Measurements from ENCODE around the gene ZSWIM7. TPM values are rescaled to one million over a fixed set of nuclear protein-coding genes. Genes with fewer than 3 reads are reported as not detected.

ZSWIM7 gene
- total RNA-seq, 4 donors from 2014 or later = 1.3 to 30.3 (median 20.7) TPM

DNA sequence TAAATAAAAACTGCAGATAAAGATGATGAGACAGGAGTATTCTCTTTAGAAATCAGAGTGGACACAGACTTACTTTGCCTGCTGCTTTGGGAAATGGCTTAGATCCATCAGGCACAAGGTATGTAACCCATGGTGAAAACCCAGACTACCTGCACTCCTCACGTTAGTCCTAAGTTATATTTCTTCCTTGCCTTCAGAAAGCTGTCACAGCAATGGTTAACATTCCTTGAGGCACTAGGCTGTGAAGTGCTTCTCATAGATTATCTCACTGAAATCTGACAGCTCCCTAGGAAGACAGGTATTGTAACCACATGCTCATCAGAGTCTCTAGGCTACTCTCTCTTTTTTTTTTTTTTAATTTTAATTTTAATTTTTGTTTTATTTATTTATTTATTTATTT lies 20.9 kb downstream of the ZSWIM7 start:
- TF ChIP-seq POLR2A (IDR thresholded peaks at IDR 0.05) = no peak
- TF ChIP-seq, protein P1, sequence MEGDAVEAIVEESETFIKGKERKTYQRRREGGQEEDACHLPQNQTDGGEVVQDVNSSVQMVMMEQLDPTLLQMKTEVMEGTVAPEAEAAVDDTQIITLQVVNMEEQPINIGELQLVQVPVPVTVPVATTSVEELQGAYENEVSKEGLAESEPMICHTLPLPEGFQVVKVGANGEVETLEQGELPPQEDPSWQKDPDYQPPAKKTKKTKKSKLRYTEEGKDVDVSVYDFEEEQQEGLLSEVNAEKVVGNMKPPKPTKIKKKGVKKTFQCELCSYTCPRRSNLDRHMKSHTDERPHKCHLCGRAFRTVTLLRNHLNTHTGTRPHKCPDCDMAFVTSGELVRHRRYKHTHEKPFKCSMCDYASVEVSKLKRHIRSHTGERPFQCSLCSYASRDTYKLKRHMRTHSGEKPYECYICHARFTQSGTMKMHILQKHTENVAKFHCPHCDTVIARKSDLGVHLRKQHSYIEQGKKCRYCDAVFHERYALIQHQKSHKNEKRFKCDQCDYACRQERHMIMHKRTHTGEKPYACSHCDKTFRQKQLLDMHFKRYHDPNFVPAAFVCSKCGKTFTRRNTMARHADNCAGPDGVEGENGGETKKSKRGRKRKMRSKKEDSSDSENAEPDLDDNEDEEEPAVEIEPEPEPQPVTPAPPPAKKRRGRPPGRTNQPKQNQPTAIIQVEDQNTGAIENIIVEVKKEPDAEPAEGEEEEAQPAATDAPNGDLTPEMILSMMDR (IDR thresholded peaks at IDR 0.05) = no peak

GRCh38 chr17:15977894-15978293 lies 21.6 kb downstream of the ZSWIM7 start:
- TF ChIP-seq, protein P1 (IDR thresholded peaks at IDR 0.05) = no peak
- TF ChIP-seq POLR2A (IDR thresholded peaks at IDR 0.05) = no peak
- intact Hi-C loops (cut with DNase I; ENCODE audit: low total_unique reads) = no loop called here
- no peaks in the 10 kb centered on the region for H3K9me3 ChIP-seq
- no peaks in the 10 kb centered on the region for H3K36me3 ChIP-seq
- H3K4me3 ChIP-seq = no peak overlapping the region
- no peak overlapping the region for H3K27ac ChIP-seq
- no peaks in the 10 kb centered on the region for H3K4me1 ChIP-seq
- DNase-seq = no peak
- no peaks in the 10 kb centered on the region for H3K27me3 ChIP-seq

More for the DNA sequence above, 20.9 kb downstream of the ZSWIM7 start:
- intact Hi-C loops (cut with DNase I; ENCODE audit: low total_unique reads) = no loop called here
- no peak for DNase-seq
- no peaks in the 10 kb centered on the region for H3K4me1 ChIP-seq
- H3K4me3 ChIP-seq = no peak overlapping the region
- no peaks in the 10 kb centered on the region for H3K36me3 ChIP-seq
- H3K27ac ChIP-seq = no peak overlapping the region
- no peaks in the 10 kb centered on the region for H3K27me3 ChIP-seq
- no peaks in the 10 kb centered on the region for H3K9me3 ChIP-seq

- H3K9me3 ChIP-seq = no peaks in the 10 kb centered on the region
- DNase-seq = no peak
- TF ChIP-seq, protein P1 (IDR thresholded peaks at IDR 0.05) = no peak
- TF ChIP-seq POLR2A (IDR thresholded peaks at IDR 0.05) = no peak
- no peaks in the 10 kb centered on the region for H3K36me3 ChIP-seq
- H3K4me3 ChIP-seq = no peak overlapping the region
- intact Hi-C loops (cut with DNase I; ENCODE audit: low total_unique reads) = no loop called here
- no peak overlapping the region for H3K27ac ChIP-seq
- H3K4me1 ChIP-seq = no peaks in the 10 kb centered on the region
- no peaks in the 10 kb centered on the region for H3K27me3 ChIP-seq
Observed at GRCh38 chr17:15973834-15974233, 25.7 kb downstream of the ZSWIM7 start.

DNA sequence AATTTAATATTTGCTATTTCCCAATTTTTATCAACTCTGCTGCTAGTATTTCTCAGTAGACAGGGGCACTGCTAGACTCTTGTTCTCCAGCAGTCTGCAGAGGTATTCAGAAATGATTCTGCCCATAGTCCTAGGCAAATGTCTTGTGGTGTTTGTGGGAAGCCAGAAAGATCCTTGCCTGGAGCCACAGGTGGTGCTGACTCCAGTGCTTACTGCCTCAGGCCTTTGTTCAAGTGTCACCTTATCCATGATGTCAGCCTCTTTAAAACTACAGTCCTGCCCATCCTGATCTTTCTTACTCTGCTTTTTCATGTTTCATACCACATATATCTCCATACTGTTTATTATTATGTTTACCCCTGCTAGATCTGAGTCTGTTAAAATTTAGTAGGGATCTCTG lies 26.5 kb downstream of the ZSWIM7 start:
- no peaks in the 10 kb centered on the region for H3K27me3 ChIP-seq
- H3K9me3 ChIP-seq = no peaks in the 10 kb centered on the region
- no peaks in the 10 kb centered on the region for H3K4me1 ChIP-seq
- no peak overlapping the region for H3K4me3 ChIP-seq
- TF ChIP-seq POLR2A (IDR thresholded peaks at IDR 0.05) = no peak
- TF ChIP-seq, protein P1 (IDR thresholded peaks at IDR 0.05) = no peak
- no peak for DNase-seq
- no peak overlapping the region for H3K27ac ChIP-seq
- intact Hi-C loops (cut with DNase I; ENCODE audit: low total_unique reads) = no loop called here
- no peaks in the 10 kb centered on the region for H3K36me3 ChIP-seq

DNA sequence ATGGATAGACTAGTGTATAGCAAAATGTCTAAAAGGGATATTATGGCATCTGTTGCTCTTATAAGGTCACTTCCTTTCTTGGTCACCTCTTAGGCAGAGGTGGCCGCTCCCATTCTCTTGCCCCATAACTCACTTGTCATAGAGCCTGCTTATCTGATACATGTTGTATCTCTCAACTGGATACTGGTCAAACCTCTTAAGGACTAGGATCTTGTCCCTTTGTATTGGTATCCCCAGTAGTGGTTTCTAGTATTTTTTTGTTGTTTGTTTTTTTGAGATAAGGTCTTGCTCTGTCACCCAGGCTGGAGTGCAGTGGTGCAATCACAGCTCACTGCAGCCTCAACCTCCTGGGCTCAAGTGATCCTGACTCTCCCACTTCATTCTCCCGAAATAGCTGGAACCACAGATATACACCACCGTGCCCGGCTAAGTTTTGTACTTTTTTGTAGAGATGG lies 27.0 kb downstream of the ZSWIM7 start:
- H3K27me3 ChIP-seq = no peaks in the 10 kb centered on the region
- no peaks in the 10 kb centered on the region for H3K36me3 ChIP-seq
- H3K27ac ChIP-seq = no peak overlapping the region
- TF ChIP-seq POLR2A (IDR thresholded peaks at IDR 0.05) = no peak
- TF ChIP-seq, protein P1 (IDR thresholded peaks at IDR 0.05) = no peak
- no peaks in the 10 kb centered on the region for H3K9me3 ChIP-seq
- no peak overlapping the region for H3K4me3 ChIP-seq
- intact Hi-C loops (cut with DNase I; ENCODE audit: low total_unique reads) = no loop called here
- H3K4me1 ChIP-seq = no peaks in the 10 kb centered on the region
- no peak for DNase-seq

All from uterus (tissue), 4 donors.